ENCODE data around the gene TRUB1. TPM values are rescaled to one million over a fixed set of nuclear protein-coding genes. Genes with fewer than 3 reads are reported as not detected.

TRUB1 gene
- total RNA-seq, 1 donor from 2014 or later, result 18.4 TPM

- H3K4me1 ChIP-seq, result peaks cover 67% of the 10 kb centered on the region
- peaks cover 32% of the 10 kb centered on the region for H3K36me3 ChIP-seq
- peak; percentile 24 for DNase-seq
- no peak for TF ChIP-seq CTCF (IDR thresholded peaks at IDR 0.05; ENCODE audit: borderline replicate concordance)
- peak overlapping the region; percentile 73 for H3K27ac ChIP-seq (replicated peaks)
- H3K4me3 ChIP-seq, result no peak overlapping the region
- no peaks in the 10 kb centered on the region for H3K9me3 ChIP-seq (replicated peaks)
- intact Hi-C loops (cut with micrococcal nuclease), result no loop called here
- no peaks in the 10 kb centered on the region for H3K27me3 ChIP-seq (ENCODE audit: low read depth)
Observed at GRCh38 chr10:114943000-114943399, 5.0 kb downstream of the TRUB1 start.

- Histone ChIP-seq H3K4me1 (peaks cover 53% of the 10 kb centered on the region), H3K4me3 (no peak overlapping the region), H3K27ac (replicated peaks) (no peak overlapping the region), H3K36me3 (peaks cover 5% of the 10 kb centered on the region), H3K27me3 (ENCODE audit: low read depth) (no peaks in the 10 kb centered on the region), H3K9me3 (replicated peaks) (no peaks in the 10 kb centered on the region)
- intact Hi-C loops (cut with micrococcal nuclease), result no loop called here
- TF ChIP-seq CTCF (IDR thresholded peaks at IDR 0.05; ENCODE audit: borderline replicate concordance), result no peak
- DNase-seq, result no peak
Observed at GRCh38 chr10:114953047-114953446, 15.1 kb downstream of the TRUB1 start.

GRCh38 chr10:114955984-114956383 is 18.0 kb downstream of the TRUB1 start:
- no peak overlapping the region for H3K4me3 ChIP-seq
- no peaks in the 10 kb centered on the region for H3K9me3 ChIP-seq (replicated peaks)
- no peak for DNase-seq
- peaks cover 44% of the 10 kb centered on the region for H3K4me1 ChIP-seq
- no peak for TF ChIP-seq CTCF (IDR thresholded peaks at IDR 0.05; ENCODE audit: borderline replicate concordance)
- H3K27me3 ChIP-seq (ENCODE audit: low read depth), result no peaks in the 10 kb centered on the region
- H3K27ac ChIP-seq (replicated peaks), result no peak overlapping the region
- intact Hi-C loops (cut with micrococcal nuclease), result no loop called here
- H3K36me3 ChIP-seq, result peaks cover 9% of the 10 kb centered on the region

DNA sequence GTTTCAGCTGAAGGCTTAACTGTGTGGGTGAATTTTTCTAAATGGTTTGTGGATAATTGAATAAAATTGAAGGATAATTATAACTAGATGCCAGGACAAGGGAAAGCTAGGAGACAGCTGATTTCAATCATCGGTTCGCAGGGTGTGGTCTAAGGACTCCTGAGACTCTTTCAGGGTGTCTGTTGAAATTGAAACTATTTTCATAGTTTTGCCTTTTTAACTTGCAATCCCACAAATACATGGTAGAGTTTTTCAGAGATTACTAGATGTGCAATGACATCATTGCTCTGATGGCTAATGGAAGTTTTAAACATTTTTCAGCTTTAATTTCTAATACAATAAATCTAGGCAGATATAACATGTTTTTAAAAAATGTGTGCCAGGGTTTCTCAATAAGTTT is 18.5 kb downstream of the TRUB1 start:
- peaks cover 6% of the 10 kb centered on the region for H3K36me3 ChIP-seq
- no peak for DNase-seq
- no peak for TF ChIP-seq CTCF (IDR thresholded peaks at IDR 0.05; ENCODE audit: borderline replicate concordance)
- H3K27ac ChIP-seq (replicated peaks), result peak overlapping the region; percentile 1
- H3K9me3 ChIP-seq (replicated peaks), result no peaks in the 10 kb centered on the region
- H3K4me3 ChIP-seq, result no peak overlapping the region
- H3K27me3 ChIP-seq (ENCODE audit: low read depth), result no peaks in the 10 kb centered on the region
- intact Hi-C loops (cut with micrococcal nuclease), result no loop called here
- H3K4me1 ChIP-seq, result peaks cover 48% of the 10 kb centered on the region

GRCh38 chr10:114957122-114957521 is 19.1 kb downstream of the TRUB1 start:
- intact Hi-C loops (cut with micrococcal nuclease), result no loop called here
- H3K36me3 ChIP-seq, result peaks cover 4% of the 10 kb centered on the region

More at GRCh38 chr10:114957122-114957521, 19.1 kb downstream of the TRUB1 start:
- H3K4me3 ChIP-seq, result no peak overlapping the region
- H3K27ac ChIP-seq (replicated peaks), result peak overlapping the region; percentile 1
- H3K27me3 ChIP-seq (ENCODE audit: low read depth), result no peaks in the 10 kb centered on the region
- peaks cover 54% of the 10 kb centered on the region for H3K4me1 ChIP-seq
- no peak for TF ChIP-seq CTCF (IDR thresholded peaks at IDR 0.05; ENCODE audit: borderline replicate concordance)
- no peaks in the 10 kb centered on the region for H3K9me3 ChIP-seq (replicated peaks)
- no peak for DNase-seq
